DND-41 (cell line): ENCODE results near the gene RUNX1.
"Not testable (repeated sequence)": the region's sequence is repeated elsewhere in the genome, so short reads cannot be mapped to it uniquely, and the experiment has no call there.

Experiments used
- ATAC-seq: fragments of 200-7000 bp; cut with Tn5 transposase; 3 replicates; pipeline ENCODE4 v1.9.1; 2021; ENCODE audit warnings: low read depth; ENCODE audit not compliant: insufficient read depth
- DNase-seq: peaks from one replicate; pipeline ENCODE4 v3.0.0-alpha.2; 2020
- H2AFZ ChIP-seq: 2 replicates; pipeline ENCODE4 v1.6.0; 2012; ENCODE audit warnings: low read depth, low read length
- H3K27ac ChIP-seq: 2 replicates; pipeline ENCODE4 v1.5.1; 2012; ENCODE audit warnings: low read length, inconsistent platforms
- H3K27me3 ChIP-seq: fragments of 200-600 bp; sonication (generic); 2 replicates; pipeline ENCODE4 v1.6.0; 2012; ENCODE audit warnings: low read length, mild to moderate bottlenecking, inconsistent platforms; ENCODE audit not compliant: insufficient read depth, poor library complexity
- H3K36me3 ChIP-seq: 2 replicates; pipeline ENCODE4 v1.5.1; 2012; ENCODE audit warnings: low read length, inconsistent platforms; ENCODE audit not compliant: insufficient read depth
- H3K4me1 ChIP-seq: 2 replicates; pipeline ENCODE4 v1.5.1; 2012; ENCODE audit warnings: mild to moderate bottlenecking, low read length; ENCODE audit not compliant: insufficient read depth
- H3K4me2 ChIP-seq: 2 replicates; pipeline ENCODE4 v1.6.0; 2012; ENCODE audit warnings: mild to moderate bottlenecking, moderate library complexity, low read length, inconsistent platforms; ENCODE audit not compliant: insufficient read depth
- H3K4me3 ChIP-seq, 2 experiments: fragments of 200-600 bp in 1 of 2; shearing (Covaris generic) in 1 of 2; 2 replicates each; pipeline ENCODE4 v1.5.1; 2012 to 2016; ENCODE audit warnings: inconsistent platforms in 2 of 2, low read length in 2 of 2, mild to moderate bottlenecking in 2 of 2, low read depth in 1 of 2, moderate library complexity in 1 of 2
- H3K79me2 ChIP-seq: 2 replicates; pipeline ENCODE4 v1.6.0; 2012; ENCODE audit warnings: low read length, inconsistent platforms; ENCODE audit not compliant: insufficient read depth
- H3K9ac ChIP-seq: 2 replicates; pipeline ENCODE4 v1.6.0; 2012; ENCODE audit warnings: low read depth, mild to moderate bottlenecking, inconsistent platforms, low read length, moderate library complexity
- H3K9me3 ChIP-seq: 2 replicates; pipeline ENCODE4 v1.5.1; 2012; ENCODE audit warnings: low read length, moderate library complexity, mild to moderate bottlenecking, inconsistent platforms; ENCODE audit not compliant: insufficient read depth, severe bottlenecking
- H4K20me1 ChIP-seq: 2 replicates; pipeline ENCODE4 v1.6.0; 2012; ENCODE audit warnings: low read length; ENCODE audit not compliant: insufficient read depth
- CTCF ChIP-seq: IDR thresholded peaks from 2 replicates; pipeline ENCODE4 v1.5.1; 2012; ENCODE audit warnings: borderline replicate concordance, low read length, moderate library complexity, mild to moderate bottlenecking; ENCODE audit not compliant: poor library complexity, severe bottlenecking; ENCODE audit errors: extremely low read depth
- EZH2 ChIP-seq: IDR thresholded peaks from 3 replicates; pipeline ENCODE4 v1.6.1; 2012; ENCODE audit warnings: borderline replicate concordance, low read depth, mild to moderate bottlenecking, moderate library complexity, low read length, inconsistent platforms; ENCODE audit not compliant: severe bottlenecking

RUNX1 gene

GRCh38 chr21:34956416-34957316 lies 92.4 kb downstream of the RUNX1 start:
- Histone ChIP-seq H3K4me1 (peaks cover 52% of the 10 kb centered on the region), H3K4me2 (no peak overlapping the region), H3K27ac (peak overlapping the region; percentile 45), H3K9ac (no peak overlapping the region), H2AFZ (no peak overlapping the region), H3K36me3 (peaks cover 50% of the 10 kb centered on the region), H3K4me3 (no peak overlapping the region), H3K9me3 (no peaks in the 10 kb centered on the region), H4K20me1 (peaks cover 61% of the 10 kb centered on the region), H3K79me2 (peaks cover 92% of the 10 kb centered on the region), H3K27me3 (no peaks in the 10 kb centered on the region)
- DNase-seq (no peak), ATAC-seq (no peak)
- TF ChIP-seq EZH2 = no peak
- no peak for TF ChIP-seq CTCF

GRCh38 chr21:34953950-34954349 lies 95.2 kb downstream of the RUNX1 start:
- Histone ChIP-seq H3K36me3 (peaks cover 46% of the 10 kb centered on the region), H3K9ac (no peak overlapping the region), H3K27ac (peak overlapping the region; percentile 44), H3K79me2 (peaks cover 90% of the 10 kb centered on the region), H3K4me1 (peaks cover 49% of the 10 kb centered on the region), H2AFZ (no peak overlapping the region), H3K4me2 (no peak overlapping the region), H3K4me3 (no peak overlapping the region), H3K27me3 (no peaks in the 10 kb centered on the region), H3K9me3 (no peaks in the 10 kb centered on the region), H4K20me1 (peaks cover 67% of the 10 kb centered on the region)
- TF ChIP-seq CTCF = no peak
- TF ChIP-seq EZH2 = no peak
- ATAC-seq (no peak), DNase-seq (no peak)

GRCh38 chr21:34952701-34953100 lies 96.4 kb downstream of the RUNX1 start:
- Histone ChIP-seq H3K9me3 (no peaks in the 10 kb centered on the region), H3K79me2 (peaks cover 97% of the 10 kb centered on the region), H3K4me3 (no peak overlapping the region), H3K36me3 (peaks cover 52% of the 10 kb centered on the region), H3K9ac (no peak overlapping the region), H3K4me1 (peaks cover 53% of the 10 kb centered on the region), H2AFZ (no peak overlapping the region), H3K27ac (peak overlapping the region; percentile 13; the same call in 1 of the 2 replicates), H4K20me1 (peaks cover 73% of the 10 kb centered on the region), H3K27me3 (no peaks in the 10 kb centered on the region), H3K4me2 (no peak overlapping the region)
- ATAC-seq (peak; percentile 83), DNase-seq (peak; percentile 42)
- TF ChIP-seq CTCF (no peak), EZH2 (no peak)

- peaks cover 97% of the 10 kb centered on the region for H3K79me2 ChIP-seq
- peaks cover 72% of the 10 kb centered on the region for H4K20me1 ChIP-seq
- H3K4me3 ChIP-seq, DNase-seq, H3K27me3 ChIP-seq, H3K9me3 ChIP-seq, H2AFZ ChIP-seq, H3K4me2 ChIP-seq, ATAC-seq, H3K9ac ChIP-seq, H3K27ac ChIP-seq: not testable (repeated sequence)
- peaks cover 53% of the 10 kb centered on the region for H3K4me1 ChIP-seq
- H3K36me3 ChIP-seq = peaks cover 48% of the 10 kb centered on the region
Observed at GRCh38 chr21:34951868-34952267, 97.2 kb downstream of the RUNX1 start.
